Measurements from ENCODE around the gene LCT.

The LCT gene

GRCh38 chr2:135826544-135826943 is 10.4 kb downstream of the LCT start:
- no peak for DNase-seq (ENCODE audit: low spot score)
- in situ Hi-C loops (cut with MboI; ENCODE audit: low pct_unique_long_range_greater_than_20kb, low sequenced_read_pairs, unreplicated experiment): no loop called here
- TF ChIP-seq CTCF (IDR thresholded peaks at IDR 0.05; ENCODE audit: extremely low read depth, insufficient read depth, missing control alignments): no peak

DNA sequence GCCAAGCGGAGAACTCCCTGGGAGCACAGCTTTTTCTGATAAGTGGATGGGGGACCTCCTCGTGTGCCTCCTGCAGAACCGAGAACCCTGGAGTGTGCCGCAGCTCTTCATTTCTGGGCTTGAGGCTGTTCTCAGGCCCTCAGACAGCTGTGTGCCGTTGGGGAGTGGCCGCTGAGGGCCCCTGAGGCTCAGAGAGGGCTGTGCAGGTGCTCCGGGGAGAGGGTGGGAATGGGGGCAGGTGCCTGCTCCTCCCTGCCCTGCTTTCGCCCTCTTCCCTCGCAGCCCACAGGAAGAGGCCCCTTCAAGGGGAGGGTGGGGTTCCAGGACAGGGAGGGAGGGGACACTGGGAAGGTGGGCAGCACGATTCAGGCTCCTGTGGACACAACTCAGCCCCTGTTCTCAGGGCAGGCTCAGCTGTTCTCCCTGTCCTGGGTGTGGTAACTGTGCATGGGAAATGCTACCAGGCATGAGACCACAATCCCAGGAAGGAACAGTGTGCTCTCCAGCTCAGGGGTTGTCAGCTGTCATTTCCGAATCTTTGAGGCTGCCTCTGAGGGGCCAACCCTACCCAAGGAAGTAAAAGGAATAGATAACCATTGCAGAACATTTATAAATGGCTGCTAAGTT is 11.3 kb downstream of the LCT start:
- no peak for TF ChIP-seq CTCF (IDR thresholded peaks at IDR 0.05; ENCODE audit: extremely low read depth, insufficient read depth, missing control alignments)
- no peak for DNase-seq (ENCODE audit: low spot score)
- in situ Hi-C loops (cut with MboI; ENCODE audit: low pct_unique_long_range_greater_than_20kb, low sequenced_read_pairs, unreplicated experiment): no loop called here

- TF ChIP-seq CTCF (IDR thresholded peaks at IDR 0.05; ENCODE audit: extremely low read depth, insufficient read depth, missing control alignments): no peak
- DNase-seq (ENCODE audit: low spot score): no peak
- in situ Hi-C loops (cut with MboI; ENCODE audit: low pct_unique_long_range_greater_than_20kb, low sequenced_read_pairs, unreplicated experiment): no loop called here
These were observed 11.9 kb downstream of the LCT start for GRCh38 chr2:135825131-135825530.

DNA sequence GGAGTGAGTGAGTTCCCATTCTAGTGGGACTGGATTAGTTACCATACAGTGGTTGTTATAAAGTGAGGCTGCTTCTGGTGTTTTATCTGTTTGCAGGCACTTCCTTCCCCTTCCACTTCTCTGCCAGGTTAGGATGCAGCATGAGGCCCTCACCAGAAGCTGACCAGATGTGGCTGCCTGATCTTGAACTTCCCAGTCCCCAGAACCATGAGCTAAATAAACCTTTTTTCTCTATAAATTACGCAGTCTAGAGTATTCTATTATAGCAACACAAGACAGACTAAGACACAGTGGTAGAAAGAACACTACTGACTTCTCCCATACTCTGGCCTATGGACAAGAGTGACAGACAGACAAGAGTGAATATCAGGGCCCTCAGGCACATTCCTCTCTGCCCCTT is 14.1 kb downstream of the LCT start:
- in situ Hi-C loops (cut with MboI; ENCODE audit: low pct_unique_long_range_greater_than_20kb, low sequenced_read_pairs, unreplicated experiment): no loop called here
- no peak for DNase-seq (ENCODE audit: low spot score)
- no peak for TF ChIP-seq CTCF (IDR thresholded peaks at IDR 0.05; ENCODE audit: extremely low read depth, insufficient read depth, missing control alignments)

DNA sequence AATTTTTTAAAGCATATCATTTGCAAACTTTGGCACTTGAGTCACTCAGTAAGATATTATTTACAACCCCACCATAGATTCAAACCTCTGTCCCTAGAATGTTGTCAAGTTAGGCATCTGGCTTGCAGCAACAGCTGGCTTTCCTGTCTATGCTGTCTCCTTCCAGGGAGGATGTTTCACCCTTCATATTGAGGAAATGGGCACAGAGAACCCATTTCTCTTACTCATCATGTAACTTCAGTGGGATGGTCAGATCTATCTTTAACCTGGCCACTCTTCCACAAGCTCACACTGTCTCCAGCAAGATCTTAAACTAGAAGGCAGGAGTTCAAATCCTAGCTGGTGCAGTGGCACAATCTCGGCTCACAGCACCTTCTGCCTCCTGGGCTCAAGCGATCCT is 15.8 kb downstream of the LCT start:
- in situ Hi-C loops (cut with MboI; ENCODE audit: low pct_unique_long_range_greater_than_20kb, low sequenced_read_pairs, unreplicated experiment): no loop called here
- no peak for DNase-seq (ENCODE audit: low spot score)
- TF ChIP-seq CTCF (IDR thresholded peaks at IDR 0.05; ENCODE audit: extremely low read depth, insufficient read depth, missing control alignments): no peak

DNA sequence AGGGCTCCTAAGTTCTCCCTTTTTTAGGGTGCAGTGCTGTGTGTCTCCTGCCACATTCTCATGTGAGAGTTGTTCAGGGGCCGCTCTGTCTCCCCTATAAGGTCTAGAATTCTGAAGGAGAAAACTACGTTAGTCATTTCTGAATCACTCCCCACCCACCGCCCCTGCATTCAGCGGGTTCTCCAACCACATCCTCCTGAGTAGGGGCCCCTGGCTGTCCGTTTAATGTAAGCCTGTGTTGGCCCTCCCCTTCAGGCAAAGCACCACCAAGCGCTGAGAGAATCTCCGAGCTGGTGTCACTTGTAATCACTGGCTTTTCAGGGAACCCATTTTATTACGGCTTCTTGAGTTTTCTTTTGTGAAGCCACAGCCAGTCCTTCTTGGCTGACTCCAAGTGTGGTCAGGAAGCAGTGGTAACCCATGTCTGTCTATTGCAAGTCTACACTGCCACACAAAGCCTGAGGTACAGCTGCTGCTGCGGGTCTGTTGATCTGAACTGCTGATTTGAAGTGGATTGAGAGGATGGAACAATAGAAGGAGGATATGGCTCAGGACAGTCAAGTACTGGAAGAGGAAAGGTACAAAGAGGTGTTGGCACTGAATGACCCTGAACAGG is 16.9 kb downstream of the LCT start:
- peak; percentile 73 for DNase-seq (ENCODE audit: low spot score)
- TF ChIP-seq CTCF (IDR thresholded peaks at IDR 0.05; ENCODE audit: extremely low read depth, insufficient read depth, missing control alignments): no peak
- in situ Hi-C loops (cut with MboI; ENCODE audit: low pct_unique_long_range_greater_than_20kb, low sequenced_read_pairs, unreplicated experiment): no loop called here

Measured in GM13977 (cell line).